IPS-NIHi7 (cell line): ENCODE data around the gene ECI1.
"Not testable (repeated sequence)": the region's sequence is repeated elsewhere in the genome, so short reads cannot be mapped to it uniquely, and the experiment has no call there.

Source experiments
- DNase-seq: peaks from one replicate; pipeline ENCODE4 v3.0.0; 2012; ENCODE audit warnings: mixed read lengths; ENCODE audit errors: extremely low spot score

Gene ECI1

DNA sequence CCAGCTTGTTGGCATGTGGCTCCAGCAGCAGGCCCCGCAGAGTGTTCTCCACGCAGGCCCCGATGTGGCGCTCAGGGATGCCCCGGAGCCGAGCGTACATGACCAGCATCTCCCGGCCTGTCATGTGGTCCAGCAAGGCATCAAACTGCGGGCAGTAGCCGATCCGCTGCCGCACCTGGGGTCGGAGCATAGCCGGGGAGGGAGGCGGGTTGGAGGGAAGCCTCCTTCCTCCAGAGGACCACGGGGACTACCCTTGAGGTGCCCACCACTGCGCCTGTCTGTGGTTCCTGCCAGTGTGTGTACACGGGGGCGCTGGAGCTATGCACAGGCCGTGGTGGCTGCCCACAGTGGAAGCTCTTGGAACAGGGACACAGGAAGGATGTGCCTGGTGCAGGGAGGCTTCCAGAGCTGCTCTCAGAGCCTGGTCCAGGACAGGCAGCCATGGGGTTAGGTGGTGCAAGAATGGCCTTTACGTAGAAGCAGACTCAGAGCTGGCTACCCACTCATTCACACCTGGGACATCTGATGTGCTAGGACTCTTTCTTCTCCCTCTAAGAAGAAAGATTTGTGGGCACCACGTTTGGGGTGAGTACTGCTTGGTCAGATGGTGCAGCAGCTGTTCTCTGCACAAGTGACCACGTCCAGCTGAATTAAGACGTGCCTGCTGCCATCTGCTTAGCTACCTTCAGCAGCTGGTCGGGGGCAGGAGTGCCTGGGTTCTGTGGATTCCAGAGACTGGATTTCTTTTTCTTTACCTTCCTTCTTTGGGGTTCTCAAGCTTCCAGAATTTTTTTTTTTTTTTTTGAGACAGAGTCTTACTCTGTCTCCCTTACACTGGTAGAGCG is 27.8 kb upstream of the ECI1 start:
- no peak for DNase-seq

DNA sequence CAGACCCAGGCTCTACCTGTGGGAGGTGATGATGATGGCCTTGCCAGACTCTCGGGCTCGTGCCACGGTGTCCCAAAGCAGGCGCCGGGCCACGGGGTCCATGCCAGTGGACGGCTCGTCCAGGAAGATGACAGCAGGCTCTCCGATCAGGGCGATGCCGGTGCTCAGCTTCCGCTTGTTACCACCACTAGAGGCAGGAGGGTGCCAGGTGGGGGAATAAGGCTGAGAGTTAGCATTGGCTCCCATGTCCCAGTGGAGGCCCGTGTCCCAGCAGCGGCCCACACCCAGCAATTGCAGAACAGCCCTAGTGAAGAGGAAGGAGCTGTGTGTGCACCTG is 26.9 kb upstream of the ECI1 start:
- peak; percentile 64 for DNase-seq

DNA sequence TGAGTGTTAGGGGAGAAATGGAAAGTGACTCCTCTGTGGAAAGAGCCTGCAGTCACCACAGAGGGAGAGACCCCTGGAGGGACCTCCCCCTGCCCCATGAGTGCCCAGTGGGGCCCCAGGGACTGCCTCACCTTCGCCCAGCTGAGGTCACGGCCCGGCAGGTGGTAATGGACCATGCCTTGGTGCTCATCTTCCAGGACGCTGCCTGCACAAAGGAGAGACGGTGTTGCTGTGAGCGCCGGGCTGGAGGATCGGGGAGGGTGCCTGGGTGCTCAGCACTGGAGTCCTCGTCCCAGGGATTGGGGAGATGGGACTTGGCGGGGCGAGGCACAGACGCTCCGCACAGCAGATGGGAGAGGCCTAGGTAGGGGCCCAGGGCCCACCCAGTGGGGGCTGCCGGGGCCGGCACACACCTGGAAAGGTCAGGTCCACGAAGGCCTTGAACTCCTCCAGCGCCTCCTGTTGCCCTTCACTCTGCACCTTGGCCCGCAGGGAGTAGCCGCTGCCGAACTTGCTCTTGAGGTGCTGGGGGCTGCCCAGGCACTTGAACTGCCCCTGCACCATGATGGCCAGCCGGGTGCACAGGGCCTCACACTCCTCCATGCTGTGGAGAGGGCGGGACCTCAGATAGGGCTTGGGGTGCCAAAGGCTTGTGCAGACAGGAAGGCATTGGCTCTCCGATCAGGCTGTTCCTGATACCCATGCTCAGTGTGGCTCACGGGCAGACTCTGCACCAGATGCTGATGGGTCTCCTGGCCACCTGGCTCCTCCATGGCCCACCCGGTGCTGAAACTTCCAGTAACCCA is 26.3 kb upstream of the ECI1 start:
- no peak for DNase-seq

DNA sequence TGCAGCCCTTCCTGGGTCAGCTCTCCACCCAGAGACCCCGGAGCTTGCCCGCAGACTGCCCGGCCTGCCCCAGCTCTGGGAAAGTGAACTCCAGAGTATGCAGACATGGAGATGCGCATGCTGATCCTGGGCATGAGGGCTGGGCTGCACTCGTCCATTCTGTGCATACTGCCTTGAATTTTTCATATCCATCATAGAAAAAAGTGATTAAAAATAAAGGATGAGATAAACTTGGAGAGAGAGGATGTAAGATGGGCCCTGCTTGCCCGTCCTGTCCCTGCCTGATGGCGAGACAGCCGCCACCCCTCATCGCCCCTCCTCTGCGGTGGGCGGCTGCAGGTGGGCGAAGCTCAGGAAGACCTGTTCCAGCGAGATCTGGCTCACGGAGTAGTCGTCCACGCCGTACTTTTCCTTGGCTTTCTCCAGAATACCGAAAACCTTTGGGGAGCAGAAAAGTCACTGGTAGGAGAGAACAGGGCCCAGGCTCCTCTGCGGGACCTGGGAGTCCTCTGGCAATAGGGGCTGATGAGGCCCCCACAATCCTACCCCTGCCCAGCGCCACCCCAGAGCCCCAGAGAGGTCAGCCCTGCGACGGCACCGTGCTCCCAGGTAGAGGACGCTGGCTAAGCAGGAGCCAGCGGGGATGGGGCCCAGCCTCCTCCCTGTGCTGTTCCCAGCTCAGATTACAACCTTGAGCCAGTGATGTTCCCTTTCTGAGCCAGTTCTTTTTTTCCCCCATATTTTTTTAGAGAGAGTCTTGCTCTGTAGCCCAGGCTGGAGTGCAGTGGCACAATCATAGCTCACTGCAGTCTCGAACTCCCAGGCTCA is 25.2 kb upstream of the ECI1 start:
- DNase-seq: no peak

DNA sequence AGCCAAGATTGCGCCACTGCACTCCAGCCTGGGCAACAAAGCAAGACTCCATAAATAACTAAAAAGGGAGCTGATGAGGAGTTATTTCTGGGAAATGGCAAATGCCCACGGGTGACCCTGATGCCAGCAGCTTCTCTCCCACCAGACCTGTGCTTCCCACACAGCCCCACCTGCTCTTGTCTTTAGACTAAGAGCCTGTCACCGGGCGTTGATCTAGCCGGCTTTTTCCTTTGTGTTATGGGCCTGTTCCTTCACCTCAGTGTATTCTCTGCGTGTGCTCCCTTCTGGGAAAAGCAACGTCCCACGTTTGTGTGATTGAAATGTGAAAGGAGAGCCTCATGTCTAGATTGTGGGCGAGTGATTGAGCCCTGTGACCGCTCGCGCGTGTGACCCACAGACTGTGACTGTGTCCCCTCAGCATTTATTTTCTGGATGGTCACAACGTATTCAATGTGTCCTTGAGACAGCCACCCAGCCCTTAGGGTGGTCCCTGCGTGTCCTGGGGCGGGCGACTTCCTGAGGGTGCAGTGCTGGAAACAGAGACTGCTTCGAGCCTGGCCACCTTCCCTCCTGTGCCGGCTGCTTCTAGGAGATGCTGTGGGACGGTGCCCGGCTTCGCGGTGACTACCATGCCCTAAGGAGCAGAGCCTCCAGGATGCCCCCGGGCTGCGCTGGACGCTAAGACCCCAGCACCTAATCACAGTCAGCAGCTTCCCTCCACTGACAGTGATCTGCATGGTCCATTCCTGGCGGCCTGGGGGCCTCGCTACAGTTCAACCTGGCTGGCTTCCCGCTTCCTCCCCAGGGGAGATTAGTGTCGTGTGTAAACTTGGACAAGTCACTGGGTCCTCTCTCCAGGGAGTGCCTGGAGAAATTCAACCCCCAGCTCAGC is 24.3 kb upstream of the ECI1 start:
- no peak for DNase-seq

DNA sequence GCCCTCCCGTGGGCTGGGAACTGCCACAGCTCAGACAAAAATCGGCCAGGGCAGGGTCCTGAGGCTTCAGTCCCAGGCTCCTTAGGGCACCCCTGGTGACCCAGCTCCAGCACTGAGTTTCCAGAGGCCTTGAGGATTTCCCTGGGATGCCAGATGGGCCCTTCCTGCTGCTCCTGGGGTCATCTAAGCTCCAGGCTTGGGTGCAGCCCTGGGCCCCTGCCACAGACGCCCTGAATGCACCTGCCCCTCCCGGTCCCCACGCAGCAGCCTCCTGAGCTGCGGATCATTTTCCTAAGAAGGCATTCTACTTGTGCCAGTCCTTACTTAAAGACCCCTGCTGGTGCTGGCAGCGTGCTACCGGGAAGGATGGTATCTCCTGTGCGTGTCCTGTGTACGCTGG is 22.5 kb upstream of the ECI1 start:
- DNase-seq: no peak

DNA sequence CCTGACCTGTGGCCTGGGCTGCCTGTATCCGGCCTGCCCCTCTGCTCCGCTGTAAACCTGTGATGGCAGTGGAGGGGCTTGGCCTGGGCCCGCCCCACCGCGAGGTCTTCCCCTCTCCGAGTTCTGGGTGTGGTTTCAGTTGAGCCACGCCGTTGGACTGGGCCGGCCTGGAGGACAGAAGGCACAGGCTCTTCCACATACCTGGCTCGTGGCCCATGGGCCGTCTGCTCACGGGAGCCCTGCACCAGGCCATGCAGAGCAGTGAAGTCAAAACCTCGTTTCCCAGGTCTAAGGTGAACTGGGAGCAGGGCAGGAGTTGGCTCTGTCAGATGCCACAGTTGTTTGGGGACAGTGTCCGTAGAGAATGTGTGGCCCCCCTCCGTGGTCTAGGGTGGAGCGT is 22.1 kb upstream of the ECI1 start:
- DNase-seq: no peak

DNA sequence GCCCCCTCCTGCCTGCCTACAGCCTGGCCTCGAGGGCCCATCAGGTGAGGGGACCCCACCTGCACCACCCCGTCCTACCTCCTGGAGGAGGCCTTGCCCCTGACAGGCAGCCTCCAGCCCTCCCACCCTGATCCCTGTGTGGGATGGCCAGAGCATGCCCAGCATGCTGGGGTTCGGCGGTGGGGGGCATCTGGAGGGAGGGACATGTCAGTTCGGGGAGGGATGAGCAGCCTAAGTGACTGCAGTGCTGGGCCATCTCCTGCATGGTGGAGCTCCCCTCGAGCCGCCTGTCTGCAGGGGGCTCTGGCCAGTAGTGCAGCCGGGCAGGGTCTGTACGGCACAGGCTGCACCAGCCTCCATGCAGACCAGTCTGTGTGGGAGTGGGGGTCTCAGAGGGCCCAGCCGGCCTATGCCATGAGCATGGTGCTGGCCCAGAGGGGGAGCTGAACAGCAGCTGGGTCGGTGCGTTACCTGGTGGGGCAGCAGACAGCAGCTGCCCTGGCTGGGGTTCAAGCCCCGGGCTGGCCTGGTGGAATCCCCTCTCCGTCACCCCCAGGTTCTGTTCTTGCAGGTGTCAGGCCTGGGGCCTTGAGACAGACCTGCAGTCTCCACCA is 20.6 kb upstream of the ECI1 start:
- DNase-seq: no peak

DNA sequence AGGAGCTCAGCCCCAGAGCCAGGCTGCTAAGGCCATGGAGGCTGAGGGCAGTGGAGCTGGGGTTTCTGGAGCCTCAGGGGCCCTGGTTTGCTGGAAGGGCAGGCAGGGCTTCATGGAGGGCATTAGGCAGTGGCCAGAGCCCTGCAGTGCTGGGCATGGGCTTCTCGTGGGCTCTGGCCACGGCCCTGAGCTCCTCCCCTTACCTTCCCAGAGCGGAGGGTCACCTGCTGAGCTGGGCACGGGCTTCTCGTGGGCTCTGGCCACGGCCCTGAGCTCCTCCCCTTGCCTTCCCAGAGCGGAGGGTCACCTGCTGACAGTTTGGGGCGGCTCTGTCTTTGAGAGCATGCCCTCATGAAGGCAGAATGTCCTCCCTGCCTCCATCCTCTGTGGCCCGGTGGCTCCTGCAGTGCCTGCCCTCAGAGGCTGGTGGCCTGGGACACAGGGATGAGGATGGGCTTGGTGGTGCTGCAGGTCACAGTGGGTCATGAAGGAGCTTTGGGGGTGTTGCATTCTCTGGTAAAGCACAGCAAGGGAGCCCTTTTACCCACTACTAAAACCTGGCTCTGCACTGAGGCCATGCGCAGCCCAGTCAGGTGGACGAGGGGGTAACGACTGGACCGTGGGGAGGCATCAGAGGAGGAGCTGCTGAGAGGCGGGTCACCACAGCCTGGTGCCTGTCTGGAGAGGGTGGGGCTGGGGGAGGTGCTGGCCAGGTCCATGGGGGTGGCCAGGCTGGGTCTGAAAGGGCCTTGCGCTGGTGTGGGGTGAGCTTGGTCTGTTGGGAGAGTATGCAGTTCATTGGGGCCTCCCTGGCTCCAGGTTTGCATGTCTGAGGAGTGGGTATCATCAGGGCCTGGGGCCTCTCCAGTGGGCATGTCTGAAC is 19.4 kb upstream of the ECI1 start:
- DNase-seq: no peak

DNA sequence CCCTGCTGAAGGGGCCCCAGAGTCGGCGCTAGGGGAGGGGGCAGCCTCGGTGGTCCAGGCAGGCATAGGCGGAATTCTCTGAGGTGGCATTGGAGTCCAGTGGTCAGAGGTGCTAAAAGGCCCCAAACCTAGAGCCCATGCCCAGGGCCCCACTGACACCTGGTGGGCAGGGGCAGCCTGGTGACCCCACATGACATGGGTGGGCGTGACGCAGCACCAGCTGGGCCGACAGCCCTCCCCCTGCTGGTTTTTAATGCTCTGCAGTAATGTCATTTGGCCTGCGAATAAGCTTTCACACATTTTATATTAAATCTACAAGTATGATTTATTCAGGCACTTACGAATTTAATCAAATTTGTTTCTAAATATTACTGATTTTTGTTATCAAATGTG is 18.7 kb upstream of the ECI1 start:
- DNase-seq: no peak

DNA sequence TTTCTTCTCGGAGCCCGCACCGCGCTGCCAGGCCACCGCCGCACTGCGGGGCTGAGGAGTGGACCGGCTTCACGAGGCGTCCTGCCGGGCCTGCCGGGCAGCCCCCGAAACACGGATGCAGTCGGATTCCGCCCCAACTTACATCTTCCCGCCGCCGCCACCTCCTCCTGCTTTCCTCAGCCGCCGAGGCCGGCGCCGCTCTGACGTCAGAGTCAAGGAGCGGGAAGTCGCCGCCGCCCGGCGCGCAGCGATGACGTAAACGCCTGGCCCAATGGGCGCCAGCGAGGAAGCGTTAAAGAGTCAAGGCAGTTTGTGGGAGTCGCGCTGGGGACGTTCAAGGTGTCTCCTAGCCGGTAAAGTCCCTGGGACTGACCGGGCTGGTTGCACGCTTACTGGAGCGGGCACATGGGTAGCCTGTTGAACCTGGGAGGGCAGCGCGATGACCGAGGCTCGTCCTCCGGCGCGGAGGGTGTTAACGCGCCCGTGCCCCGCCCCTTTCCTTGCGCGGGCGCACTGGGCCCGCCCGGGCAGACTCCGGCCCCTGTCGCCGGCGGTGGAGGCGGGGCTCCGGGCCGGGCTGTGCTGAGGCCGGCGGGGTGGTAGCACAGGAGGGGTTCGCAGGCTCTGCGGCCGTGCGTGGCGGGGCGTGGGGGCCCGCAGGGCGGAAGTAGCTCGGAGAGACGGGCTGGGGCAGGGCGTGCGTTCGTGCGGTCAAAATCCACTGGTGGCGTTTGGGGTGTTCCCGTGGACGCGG is 16.7 kb upstream of the ECI1 start, which contains the start of gene RNPS1:
Gene RNPS1 (minus strand): TSS at position 214 of the 754 bp plus-strand sequence. CDS start 3,483 bp downstream, outside the sequence.
- DNase-seq: peak; percentile 100

DNA sequence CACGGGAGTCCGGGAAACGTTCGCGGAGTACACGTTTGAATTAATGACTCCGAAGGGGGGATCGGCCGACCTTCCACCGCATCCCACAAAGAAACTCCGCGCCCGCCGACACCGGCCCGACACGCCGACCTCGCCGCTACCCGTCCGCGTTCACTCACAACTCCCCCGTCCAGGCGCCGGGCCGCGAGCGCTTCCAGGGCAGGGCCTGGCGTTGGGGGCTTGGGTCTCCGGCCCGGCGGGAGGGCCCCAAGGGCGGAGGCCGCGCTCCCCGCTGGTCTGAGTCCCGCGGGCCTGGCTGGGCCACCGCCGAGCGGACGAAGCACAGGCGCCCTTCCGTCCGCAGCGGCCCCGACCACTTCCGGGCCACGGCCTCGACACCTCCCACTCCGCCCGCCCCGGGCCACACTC is 16.1 kb upstream of the ECI1 start:
- not testable (repeated sequence) for DNase-seq

DNA sequence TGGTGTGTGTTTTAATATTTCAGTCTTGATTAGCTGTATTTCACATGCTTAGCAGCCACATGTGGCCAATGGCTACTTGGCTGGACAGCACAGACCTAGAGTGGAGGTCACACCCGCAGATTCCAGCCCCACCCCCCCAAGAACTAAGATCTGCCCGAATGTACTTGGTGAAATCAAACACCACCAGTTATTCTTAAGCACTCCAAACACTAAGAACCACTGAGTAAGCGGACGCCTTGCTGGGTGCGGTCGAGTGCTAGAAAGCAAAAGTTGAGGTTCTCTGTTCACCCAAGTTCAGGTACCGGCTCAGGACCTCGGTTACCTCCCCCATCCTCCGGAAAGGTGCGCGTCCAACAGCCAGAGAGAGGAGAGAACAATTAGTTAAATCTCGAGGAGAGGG is 15.5 kb upstream of the ECI1 start:
- DNase-seq: not testable (repeated sequence)

DNA sequence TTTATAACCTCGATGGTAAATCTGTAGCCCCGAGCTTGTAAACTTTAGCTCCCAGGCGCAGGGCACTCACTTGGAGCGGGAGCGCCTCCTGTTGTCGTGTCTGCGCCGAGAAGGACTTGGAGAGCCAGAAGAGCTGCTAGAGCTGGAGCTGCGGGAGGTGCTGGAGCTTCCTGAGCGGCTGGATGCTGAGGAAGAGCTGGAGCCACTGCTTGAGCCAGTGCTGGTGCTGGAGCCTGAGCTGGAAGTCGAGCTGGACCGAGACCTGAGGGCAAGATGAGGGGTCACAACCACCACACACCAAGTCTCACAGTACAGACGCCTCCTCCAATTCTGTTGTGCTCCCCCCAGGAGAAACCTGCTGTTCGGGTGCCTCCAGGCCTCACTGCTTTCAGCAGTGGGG is 11.6 kb upstream of the ECI1 start:
- DNase-seq: not testable (repeated sequence)

DNA sequence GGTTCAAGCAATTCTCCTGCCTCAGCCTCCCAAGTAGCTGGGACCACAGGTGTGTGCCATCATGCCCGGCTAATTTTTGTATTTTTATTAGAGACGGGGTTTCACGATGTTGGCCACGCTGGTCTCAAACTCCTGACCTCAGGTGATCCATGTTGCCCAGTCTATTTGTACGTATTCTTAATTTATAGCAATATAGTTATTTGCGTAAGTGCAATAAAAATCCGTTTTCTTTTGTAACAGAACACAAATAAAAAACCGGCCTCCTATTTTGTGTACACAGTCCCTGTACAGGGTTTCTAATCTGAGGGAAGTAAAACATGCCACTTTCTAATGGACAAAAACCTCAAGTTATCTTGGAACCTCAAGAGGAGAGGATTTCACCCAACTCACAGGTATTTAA is 8.9 kb upstream of the ECI1 start:
- DNase-seq: no peak

DNA sequence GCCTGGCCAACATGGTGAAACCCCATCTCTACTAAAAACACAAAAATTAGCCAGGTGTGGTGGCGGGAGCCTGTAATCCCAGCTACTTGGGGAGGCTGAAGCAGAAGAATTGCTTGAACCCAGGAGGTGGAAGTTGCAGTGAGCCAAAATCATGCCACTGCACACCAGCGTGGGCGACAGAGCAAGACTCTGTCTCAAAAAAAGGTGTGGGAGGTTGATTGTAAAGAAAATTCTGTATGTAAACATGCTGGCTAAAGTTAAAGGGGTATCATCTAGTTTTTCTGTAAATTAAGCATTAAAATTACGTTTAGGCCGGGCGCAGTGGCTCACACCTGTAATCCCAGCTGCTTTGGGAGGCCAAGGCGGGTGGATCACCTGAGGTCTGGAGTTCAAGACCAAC is 7.1 kb upstream of the ECI1 start:
- DNase-seq: not testable (repeated sequence)

DNA sequence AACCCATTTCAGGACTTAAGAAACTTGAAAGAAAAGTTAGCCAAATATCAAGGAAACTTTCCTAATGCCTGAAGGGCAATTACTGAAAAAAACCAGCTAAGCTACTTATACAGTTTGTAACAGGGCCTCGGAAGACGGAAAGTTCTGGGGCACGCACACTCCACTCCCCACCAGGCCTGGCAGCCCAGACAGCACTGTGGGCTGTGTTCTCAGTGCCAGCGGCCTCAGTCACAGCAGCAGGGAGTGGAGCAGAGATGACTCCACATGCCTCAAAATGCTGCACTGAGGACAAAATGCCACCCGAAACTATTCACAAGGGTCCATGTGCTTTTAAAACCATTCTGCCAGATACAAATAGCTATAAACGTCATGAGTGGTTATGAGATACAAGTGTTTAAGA is 6.3 kb upstream of the ECI1 start:
- DNase-seq: no peak

DNA sequence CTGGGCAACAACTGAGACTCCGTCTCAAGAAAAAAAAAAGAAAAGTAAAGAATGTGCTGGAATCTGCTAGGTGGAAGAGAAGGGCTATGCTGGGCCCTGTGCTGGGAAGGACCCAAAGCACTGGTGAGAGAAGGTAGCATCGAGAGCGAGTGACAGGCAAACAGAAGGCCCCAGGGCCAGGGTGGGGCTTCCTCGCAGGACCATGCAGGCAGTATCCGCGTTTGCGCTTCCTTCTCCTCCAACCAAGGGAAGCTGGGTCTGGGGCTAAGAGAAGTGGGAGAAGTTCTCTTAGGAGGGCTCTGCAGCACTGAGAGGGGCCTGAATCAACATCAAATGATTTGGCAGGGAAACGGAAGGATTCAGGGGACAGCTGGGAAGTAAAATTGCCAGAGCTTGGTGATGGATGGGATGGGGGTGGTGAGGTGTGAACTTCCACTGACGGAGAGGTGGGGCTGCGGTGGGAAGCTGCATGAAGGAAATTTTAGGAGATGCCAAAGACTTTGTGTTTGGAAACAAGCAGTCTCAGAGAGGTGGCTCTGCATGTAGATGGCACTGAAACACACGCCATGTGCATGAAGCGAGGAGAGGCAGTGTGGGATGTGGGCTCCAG is 5.2 kb upstream of the ECI1 start:
- DNase-seq: no peak

DNA sequence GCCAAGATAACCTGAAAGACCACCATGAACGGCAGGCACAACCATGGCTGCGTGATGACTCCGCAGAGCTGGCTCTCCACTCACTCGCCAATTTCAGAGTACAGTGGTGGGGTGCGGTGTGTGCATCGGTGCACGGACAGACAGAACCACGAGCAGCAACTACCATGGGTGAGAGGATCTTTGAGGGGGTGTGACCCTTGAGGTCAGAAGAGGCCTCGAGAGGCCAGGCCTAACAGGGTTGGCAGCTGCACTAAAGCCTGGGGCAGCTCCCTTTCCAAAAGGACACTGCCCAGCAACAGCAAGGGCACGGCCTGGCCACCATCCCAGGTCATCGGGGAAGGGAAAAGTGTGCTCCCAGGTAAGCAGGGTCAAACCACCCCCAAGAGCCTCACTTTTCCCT is 1.9 kb upstream of the ECI1 start:
- DNase-seq: no peak
